Natural killer cell (primary cell): ENCODE data around the gene EFCC1. TPM values are rescaled to one million over a fixed set of nuclear protein-coding genes. Genes with fewer than 3 reads are reported as not detected.

Experiments
- ATAC-seq, 3 donors: fragments of 150-1000 bp in 2 of 3; fragments of 200-7000 bp in 1 of 3; cut with Tn5 transposase; 1 replicate in 1 of 3; 2 replicates in 2 of 3; pipeline ENCODE4 v1.10.0; 2021; ENCODE audit warnings: mild to moderate bottlenecking in 2 of 3, moderate library complexity in 2 of 3
- DNase-seq, 2 donors: peaks; one replicate each; pipeline versions ENCODE4 v3.0.0 to v3.0.0-alpha.2; 2013 to 2021; ENCODE audit warnings: mixed read lengths in 1 of 2
- H3K27ac ChIP-seq: one replicate; pipeline ENCODE4 v1.5.1; 2013; ENCODE audit warnings: mild to moderate bottlenecking, low read length
- H3K27me3 ChIP-seq: one replicate; pipeline ENCODE4 v1.6.1; 2013; ENCODE audit warnings: low read length; ENCODE audit not compliant: control insufficient read depth, insufficient read depth
- H3K36me3 ChIP-seq: one replicate; pipeline ENCODE4 v1.6.1; 2013; ENCODE audit warnings: low read length; ENCODE audit not compliant: control insufficient read depth, insufficient read depth
- H3K4me1 ChIP-seq: one replicate; pipeline ENCODE4 v1.6.1; 2013; ENCODE audit warnings: low read length; ENCODE audit not compliant: control insufficient read depth, insufficient read depth
- H3K4me3 ChIP-seq: one replicate; pipeline ENCODE4 v1.5.1; 2013; ENCODE audit warnings: low read length
- H3K9me3 ChIP-seq: one replicate; pipeline ENCODE4 v1.6.1; 2013; ENCODE audit warnings: low read length; ENCODE audit not compliant: control insufficient read depth, insufficient read depth
- H3K27ac Mint-ChIP-seq, 2 donors: one replicate each; pipeline ENCODE4 v1.8.0; 2022; ENCODE audit warnings: mild to moderate bottlenecking in 2 of 2, mixed read lengths in 2 of 2, moderate library complexity in 1 of 2
- H3K27me3 Mint-ChIP-seq, 2 donors: one replicate each; pipeline ENCODE4 v1.8.0; 2022; ENCODE audit warnings: low read depth in 2 of 2, mixed read lengths in 2 of 2
- H3K36me3 Mint-ChIP-seq: one replicate; pipeline ENCODE4 v1.8.0; 2022; ENCODE audit warnings: mixed read lengths
- H3K4me1 Mint-ChIP-seq, 2 donors: one replicate each; pipeline ENCODE4 v1.8.0; 2022; ENCODE audit warnings: mixed read lengths in 2 of 2
- H3K4me3 Mint-ChIP-seq: one replicate; pipeline ENCODE4 v1.8.0; 2022; ENCODE audit warnings: mild to moderate bottlenecking, moderate library complexity, mixed read lengths
- H3K9me3 Mint-ChIP-seq, 2 donors: one replicate each; pipeline ENCODE4 v1.8.0; 2022; ENCODE audit warnings: mixed read lengths in 2 of 2
- CTCF ChIP-seq: fragments of 200-600 bp; IDR thresholded peaks from one replicate; pipeline ENCODE4 v1.8.0; 2022; ENCODE audit warnings: antibody characterized with exemption
- WGBS: methylation state at CpG from one replicate; pipeline ENCODE4 v1.1.7; 2013; ENCODE audit warnings: missing lambda C conversion rate; ENCODE audit not compliant: insufficient coverage; 5-methylcytosine and 5-hydroxymethylcytosine counted together
- intact Hi-C: fragments of 100-400 bp; cut with micrococcal nuclease; formaldehyde crosslinking; loops from one replicate; pipeline ENCODE4 v1.14.2; 2022
- total RNA-seq, 4 donors: library from RNA; stranded (reverse); fragments of 120-200 nt in 1 of 4; gene quantifications; one replicate each; pipeline versions ENCODE4 v1.2.3 to v1.2.4, GENCODE V29; 2013 to 2022

EFCC1 gene
- total RNA-seq, 3 donors from 2014 or later (not counting 1 experiment from before 2014, with no cell fraction given), result 0.28 to 0.70 TPM; not detected in 1

GRCh38 chr3:129018271-129018670, 17.2 kb downstream of the EFCC1 start:
- Mint-ChIP-seq H3K4me1 (peaks cover 56 to 60% of the 10 kb centered on the region in 2 donors), H3K4me3 (no peak overlapping the region), H3K27me3 (no peaks in the 10 kb centered on the region), H3K36me3 (no peaks in the 10 kb centered on the region), H3K9me3 (no peaks in the 10 kb centered on the region), H3K27ac (peak overlapping the region; percentile 92 to 93)
- Histone ChIP-seq H3K4me1 (peaks cover 53% of the 10 kb centered on the region), H3K4me3 (no peak overlapping the region), H3K36me3 (no peaks in the 10 kb centered on the region), H3K27ac (peak overlapping the region; percentile 86), H3K27me3 (no peaks in the 10 kb centered on the region), H3K9me3 (no peaks in the 10 kb centered on the region)
- TF ChIP-seq CTCF, result no peak
- no peak for ATAC-seq
- DNase-seq, result no peak
- 96% methylated on average over 2 of the region's 2 CpGs for WGBS
- intact Hi-C loops, result no loop called here

GRCh38 chr3:129018751-129019150, 17.6 kb downstream of the EFCC1 start:
- Histone ChIP-seq H3K36me3 (no peaks in the 10 kb centered on the region), H3K27me3 (no peaks in the 10 kb centered on the region), H3K4me1 (peaks cover 53% of the 10 kb centered on the region), H3K27ac (no peak overlapping the region), H3K4me3 (no peak overlapping the region), H3K9me3 (no peaks in the 10 kb centered on the region)
- ATAC-seq (no peak), DNase-seq (no peak)
- H3K27ac Mint-ChIP-seq, result peak overlapping the region; percentile 75 to 93
- no peaks in the 10 kb centered on the region for H3K36me3 Mint-ChIP-seq
- peaks cover 55 to 56% of the 10 kb centered on the region in 2 donors for H3K4me1 Mint-ChIP-seq
- 96% methylated on average over 9 of the region's 9 CpGs for WGBS
- H3K9me3 Mint-ChIP-seq, result no peaks in the 10 kb centered on the region
- TF ChIP-seq CTCF, result no peak
- intact Hi-C loops, result no loop called here
- no peaks in the 10 kb centered on the region for H3K27me3 Mint-ChIP-seq
- H3K4me3 Mint-ChIP-seq, result peak overlapping the region; percentile 49

- Mint-ChIP-seq H3K27me3 (no peaks in the 10 kb centered on the region), H3K9me3 (no peaks in the 10 kb centered on the region), H3K4me1 (peaks cover 54 to 56% of the 10 kb centered on the region in 2 donors), H3K4me3 (no peak overlapping the region), H3K27ac (peak overlapping the region; percentile 75 to 93), H3K36me3 (no peaks in the 10 kb centered on the region)
- no peak for ATAC-seq
- no peaks in the 10 kb centered on the region for H3K9me3 ChIP-seq
- H3K4me1 ChIP-seq, result peaks cover 53% of the 10 kb centered on the region
- H3K4me3 ChIP-seq, result no peak overlapping the region
- H3K36me3 ChIP-seq, result no peaks in the 10 kb centered on the region
- TF ChIP-seq CTCF, result no peak
- H3K27me3 ChIP-seq, result no peaks in the 10 kb centered on the region
- no peak overlapping the region for H3K27ac ChIP-seq
- WGBS, result 100% methylated on average over 2 of the region's 3 CpGs
- intact Hi-C loops, result no loop called here
- no peak for DNase-seq
Observed at GRCh38 chr3:129019266-129019665, 18.2 kb downstream of the EFCC1 start.

- no peak for DNase-seq
- H3K27me3 ChIP-seq, result no peaks in the 10 kb centered on the region
- 93% methylated on average over 5 of the region's 5 CpGs for WGBS
- Mint-ChIP-seq H3K4me3 (no peak overlapping the region), H3K27ac (no peak overlapping the region), H3K9me3 (no peaks in the 10 kb centered on the region), H3K27me3 (no peaks in the 10 kb centered on the region), H3K4me1 (peaks cover 48 to 52% of the 10 kb centered on the region in 2 donors), H3K36me3 (no peaks in the 10 kb centered on the region)
- no peak overlapping the region for H3K27ac ChIP-seq
- ATAC-seq, result no peak
- H3K9me3 ChIP-seq, result no peaks in the 10 kb centered on the region
- H3K4me1 ChIP-seq, result peaks cover 41% of the 10 kb centered on the region
- intact Hi-C loops, result no loop called here
- no peak overlapping the region for H3K4me3 ChIP-seq
- H3K36me3 ChIP-seq, result no peaks in the 10 kb centered on the region
- no peak for TF ChIP-seq CTCF
Observed at GRCh38 chr3:129020691-129021090, 19.6 kb downstream of the EFCC1 start.
